Trophoblast cell (in vitro differentiated cells and primary cell): Measurements from ENCODE around the gene DIAPH3.

Experiments used
- DNase-seq, 2 donors: peaks; one replicate each; pipeline ENCODE4 v3.0.0-alpha.2; 2016
- H2AFZ ChIP-seq: 2 replicates; pipeline ENCODE4 v1.6.1; 2013; ENCODE audit warnings: low read length, moderate library complexity, mild to moderate bottlenecking; ENCODE audit not compliant: insufficient read depth, poor library complexity
- H2AK5ac ChIP-seq: 2 replicates; pipeline ENCODE4 v1.6.1; 2013; ENCODE audit warnings: mild to moderate bottlenecking, low read length
- H2BK120ac ChIP-seq: 2 replicates; pipeline ENCODE4 v1.6.1; 2013; ENCODE audit warnings: low read length, mild to moderate bottlenecking, moderate library complexity; ENCODE audit not compliant: insufficient read depth, poor library complexity
- H2BK12ac ChIP-seq: 2 replicates; pipeline ENCODE4 v1.6.1; 2013; ENCODE audit warnings: mild to moderate bottlenecking, low read length, moderate library complexity
- H2BK5ac ChIP-seq: 2 replicates; pipeline ENCODE4 v1.6.1; 2013; ENCODE audit warnings: low read length, low read depth, moderate library complexity, mild to moderate bottlenecking; ENCODE audit not compliant: poor library complexity
- H3K14ac ChIP-seq: 2 replicates; pipeline ENCODE4 v1.6.1; 2013; ENCODE audit warnings: mild to moderate bottlenecking, low read length
- H3K18ac ChIP-seq: 2 replicates; pipeline ENCODE4 v1.6.1; 2013; ENCODE audit warnings: mild to moderate bottlenecking, low read length
- H3K23ac ChIP-seq: 2 replicates; pipeline ENCODE4 v1.6.1; 2013; ENCODE audit warnings: low read length
- H3K27ac ChIP-seq: 2 replicates; pipeline ENCODE4 v1.5.1; 2013; ENCODE audit warnings: low read depth, mild to moderate bottlenecking, inconsistent platforms, low read length, moderate library complexity
- H3K27me3 ChIP-seq: 2 replicates; pipeline ENCODE4 v1.6.1; 2013; ENCODE audit warnings: inconsistent platforms, mild to moderate bottlenecking, low read length, moderate library complexity; ENCODE audit not compliant: insufficient read depth
- H3K36me3 ChIP-seq, 2 experiments: 1 replicate in 1 of 2; 2 replicates in 1 of 2; pipeline ENCODE4 v1.6.1; 2013; ENCODE audit warnings: low read length in 2 of 2, mild to moderate bottlenecking in 2 of 2, moderate library complexity in 1 of 2; ENCODE audit not compliant: insufficient read depth in 2 of 2, control insufficient read depth in 1 of 2
- H3K4ac ChIP-seq: 2 replicates; pipeline ENCODE4 v1.6.1; 2013; ENCODE audit warnings: low read depth, mild to moderate bottlenecking, low read length, moderate library complexity
- H3K4me1 ChIP-seq, 2 experiments: 1 replicate in 1 of 2; 2 replicates in 1 of 2; pipeline ENCODE4 v1.6.1; 2013; ENCODE audit warnings: low read length in 2 of 2, mild to moderate bottlenecking in 2 of 2, moderate library complexity in 1 of 2; ENCODE audit not compliant: insufficient read depth in 2 of 2, control insufficient read depth in 1 of 2
- H3K4me2 ChIP-seq: 2 replicates; pipeline ENCODE4 v1.6.1; 2013; ENCODE audit warnings: inconsistent platforms, mild to moderate bottlenecking, low read length, moderate library complexity
- H3K4me3 ChIP-seq: 2 replicates; pipeline ENCODE4 v1.5.1; 2013; ENCODE audit warnings: mild to moderate bottlenecking, low read depth, low read length, inconsistent platforms
- H3K79me1 ChIP-seq: one replicate; pipeline ENCODE4 v1.6.1; 2013; ENCODE audit warnings: low read length
- H3K79me2 ChIP-seq: 2 replicates; pipeline ENCODE4 v1.6.1; 2013; ENCODE audit warnings: low read length, mild to moderate bottlenecking; ENCODE audit not compliant: control insufficient read depth, insufficient read depth, poor library complexity
- H3K9ac ChIP-seq: 2 replicates; pipeline ENCODE4 v1.6.1; 2013; ENCODE audit warnings: mild to moderate bottlenecking, low read length
- H3K9me3 ChIP-seq: 2 replicates; pipeline ENCODE4 v1.6.1; 2013; ENCODE audit warnings: low read depth, mild to moderate bottlenecking, control low read depth, inconsistent platforms, low read length; ENCODE audit not compliant: insufficient read depth
- H4K12ac ChIP-seq: 2 replicates; pipeline ENCODE4 v1.6.1; 2013; ENCODE audit warnings: low read depth, mild to moderate bottlenecking, low read length, moderate library complexity
- H4K8ac ChIP-seq: 2 replicates; pipeline ENCODE4 v1.6.1; 2013; ENCODE audit warnings: low read depth, mild to moderate bottlenecking, low read length, moderate library complexity
- H4K91ac ChIP-seq: one replicate; pipeline ENCODE4 v1.6.1; 2013; ENCODE audit warnings: low read depth, mild to moderate bottlenecking, low read length, moderate library complexity
- WGBS: extraction: QIAGEN DNeasy Blood & Tissue Kit; methylation state at CpG from one replicate; pipeline ENCODE4 v1.1.7; 2013; ENCODE audit warnings: missing lambda C conversion rate; ENCODE audit not compliant: insufficient read length, insufficient coverage; ENCODE audit errors: extremely low coverage; 5-methylcytosine and 5-hydroxymethylcytosine counted together

The DIAPH3 gene

GRCh38 chr13:59954601-59955000 lies 209.1 kb downstream of the DIAPH3 start:
- H3K4me3 ChIP-seq: no peak overlapping the region
- peaks cover 5% of the 10 kb centered on the region for H3K9me3 ChIP-seq
- no peak overlapping the region for H4K12ac ChIP-seq
- H2AFZ ChIP-seq: no peak overlapping the region
- H2BK12ac ChIP-seq: no peak overlapping the region
- H3K14ac ChIP-seq: no peak overlapping the region
- H4K8ac ChIP-seq: no peak overlapping the region
- H3K4me2 ChIP-seq: no peak overlapping the region
- no peak overlapping the region for H3K9ac ChIP-seq
- no peaks in the 10 kb centered on the region for H3K27me3 ChIP-seq
- no peak overlapping the region for H2BK120ac ChIP-seq
- no peak overlapping the region for H2AK5ac ChIP-seq
- H3K79me1 ChIP-seq: no peaks in the 10 kb centered on the region
- H3K4ac ChIP-seq: no peak overlapping the region
- no peak overlapping the region for H4K91ac ChIP-seq
- no peak overlapping the region for H2BK5ac ChIP-seq
- H3K23ac ChIP-seq: no peak overlapping the region
- H3K36me3 ChIP-seq: peaks cover 6 to 8% of the 10 kb centered on the region in 2 experiments
- no peak overlapping the region for H3K18ac ChIP-seq
- H3K27ac ChIP-seq: no peak overlapping the region
- H3K79me2 ChIP-seq: no peaks in the 10 kb centered on the region
- no peaks in the 10 kb centered on the region for H3K4me1 ChIP-seq
- no peak for DNase-seq

GRCh38 chr13:59951011-59951410 lies 212.7 kb downstream of the DIAPH3 start:
- Histone ChIP-seq H3K9ac (no peak overlapping the region), H3K23ac (no peak overlapping the region), H3K14ac (no peak overlapping the region), H3K36me3 (peaks cover 0 to 2% of the 10 kb centered on the region in 2 experiments), H3K4me1 (no peaks in the 10 kb centered on the region), H3K27ac (no peak overlapping the region), H4K91ac (no peak overlapping the region), H2AFZ (no peak overlapping the region), H4K12ac (no peak overlapping the region), H2BK12ac (no peak overlapping the region), H2BK5ac (no peak overlapping the region), H4K8ac (no peak overlapping the region), H3K4ac (no peak overlapping the region), H3K4me2 (no peak overlapping the region), H2BK120ac (no peak overlapping the region), H3K27me3 (no peaks in the 10 kb centered on the region), H2AK5ac (no peak overlapping the region), H3K18ac (no peak overlapping the region), H3K4me3 (no peak overlapping the region), H3K9me3 (no peaks in the 10 kb centered on the region), H3K79me1 (no peaks in the 10 kb centered on the region), H3K79me2 (peaks cover 2% of the 10 kb centered on the region)
- WGBS: no CpG with 5 or more reads among the region's 2 CpGs
- DNase-seq: no peak

- Histone ChIP-seq H2BK12ac (no peak overlapping the region), H3K27me3 (no peaks in the 10 kb centered on the region), H3K9ac (no peak overlapping the region), H3K4me3 (no peak overlapping the region), H3K4ac (no peak overlapping the region), H4K91ac (no peak overlapping the region), H3K79me1 (no peaks in the 10 kb centered on the region), H2BK5ac (no peak overlapping the region), H2BK120ac (no peak overlapping the region), H2AFZ (no peak overlapping the region), H3K27ac (no peak overlapping the region), H4K12ac (no peak overlapping the region), H2AK5ac (no peak overlapping the region), H3K36me3 (peaks cover 0 to 2% of the 10 kb centered on the region in 2 experiments), H3K18ac (no peak overlapping the region), H3K23ac (no peak overlapping the region), H3K4me2 (no peak overlapping the region), H3K79me2 (peaks cover 2% of the 10 kb centered on the region), H3K4me1 (no peaks in the 10 kb centered on the region), H3K9me3 (no peaks in the 10 kb centered on the region), H3K14ac (no peak overlapping the region), H4K8ac (no peak overlapping the region)
- no CpG with 5 or more reads among the region's 2 CpGs for WGBS
- no peak for DNase-seq
Observed at GRCh38 chr13:59950266-59950665, 213.5 kb downstream of the DIAPH3 start.

- Histone ChIP-seq H2BK12ac (no peak overlapping the region), H4K8ac (no peak overlapping the region), H3K27ac (no peak overlapping the region), H3K4me3 (no peak overlapping the region), H3K4me2 (no peak overlapping the region), H3K4me1 (no peaks in the 10 kb centered on the region), H4K91ac (no peak overlapping the region), H2AFZ (no peak overlapping the region), H3K36me3 (peaks cover 0 to 2% of the 10 kb centered on the region in 2 experiments), H3K18ac (no peak overlapping the region), H2BK5ac (no peak overlapping the region), H3K23ac (no peak overlapping the region), H3K9me3 (no peaks in the 10 kb centered on the region), H3K79me1 (no peaks in the 10 kb centered on the region), H2BK120ac (no peak overlapping the region), H3K79me2 (peaks cover 2% of the 10 kb centered on the region), H3K14ac (no peak overlapping the region), H4K12ac (no peak overlapping the region), H3K4ac (no peak overlapping the region), H3K9ac (no peak overlapping the region), H2AK5ac (no peak overlapping the region), H3K27me3 (no peaks in the 10 kb centered on the region)
- no peak for DNase-seq
Observed at GRCh38 chr13:59948686-59949085, 215.0 kb downstream of the DIAPH3 start.
